ENCODE data around the gene COPE. TPM values are rescaled to one million over a fixed set of nuclear protein-coding genes. Genes with fewer than 3 reads are reported as not detected.

Gene COPE
- total RNA-seq, 1 donor from 2014 or later: 192 TPM

- no peak for TF ChIP-seq CTCF (IDR thresholded peaks at IDR 0.05; ENCODE audit: unreplicated experiment)
- Mint-ChIP-seq H3K27me3 (no peaks in the 10 kb centered on the region), H3K4me1 (ENCODE audit: low read depth) (no peaks in the 10 kb centered on the region), H3K4me3 (ENCODE audit: low read depth) (no peak overlapping the region), H3K36me3 (ENCODE audit: insufficient read depth) (peaks cover 13% of the 10 kb centered on the region), H3K27ac (no peak overlapping the region), H3K9me3 (ENCODE audit: low read depth) (no peaks in the 10 kb centered on the region)
- no peak for DNase-seq (ENCODE audit: low spot score, unreplicated experiment)
Observed at GRCh38 chr19:18859676-18860301, 59.4 kb downstream of the COPE start.

GRCh38 chr19:18858906-18859646 lies 60.1 kb downstream of the COPE start:
- H3K4me1 Mint-ChIP-seq (ENCODE audit: low read depth): no peaks in the 10 kb centered on the region
- H3K27me3 Mint-ChIP-seq: no peaks in the 10 kb centered on the region
- DNase-seq (ENCODE audit: low spot score, unreplicated experiment): no peak
- H3K36me3 Mint-ChIP-seq (ENCODE audit: insufficient read depth): peaks cover 10% of the 10 kb centered on the region
- no peak overlapping the region for H3K4me3 Mint-ChIP-seq (ENCODE audit: low read depth)
- H3K27ac Mint-ChIP-seq: no peak overlapping the region
- no peaks in the 10 kb centered on the region for H3K9me3 Mint-ChIP-seq (ENCODE audit: low read depth)
- no peak for TF ChIP-seq CTCF (IDR thresholded peaks at IDR 0.05; ENCODE audit: unreplicated experiment)

DNA sequence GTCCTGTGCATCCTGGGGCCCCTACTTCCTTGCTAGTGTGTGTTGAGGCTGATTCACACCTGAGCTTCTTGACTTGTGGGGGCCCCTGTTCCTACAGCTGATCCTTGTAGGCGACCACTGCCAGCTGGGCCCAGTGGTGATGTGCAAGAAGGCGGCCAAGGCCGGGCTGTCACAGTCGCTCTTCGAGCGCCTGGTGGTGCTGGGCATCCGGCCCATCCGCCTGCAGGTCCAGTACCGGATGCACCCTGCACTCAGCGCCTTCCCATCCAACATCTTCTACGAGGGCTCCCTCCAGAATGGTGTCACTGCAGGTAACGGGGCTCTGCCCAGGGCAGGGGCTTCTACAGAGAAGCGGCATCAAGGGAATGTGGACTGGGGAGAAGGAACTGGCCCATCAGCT lies 62.0 kb downstream of the COPE start:
- Mint-ChIP-seq H3K27ac (no peak overlapping the region), H3K9me3 (ENCODE audit: low read depth) (no peaks in the 10 kb centered on the region), H3K36me3 (ENCODE audit: insufficient read depth) (peaks cover 15% of the 10 kb centered on the region), H3K4me3 (ENCODE audit: low read depth) (no peak overlapping the region), H3K27me3 (no peaks in the 10 kb centered on the region), H3K4me1 (ENCODE audit: low read depth) (no peaks in the 10 kb centered on the region)
- TF ChIP-seq CTCF (IDR thresholded peaks at IDR 0.05; ENCODE audit: unreplicated experiment): no peak
- no peak for DNase-seq (ENCODE audit: low spot score, unreplicated experiment)

- no peak overlapping the region for H3K4me3 Mint-ChIP-seq (ENCODE audit: low read depth)
Observed at GRCh38 chr19:18856385-18857126, 62.6 kb downstream of the COPE start.

More at GRCh38 chr19:18856385-18857126, 62.6 kb downstream of the COPE start:
- no peaks in the 10 kb centered on the region for H3K9me3 Mint-ChIP-seq (ENCODE audit: low read depth)
- peaks cover 13% of the 10 kb centered on the region for H3K36me3 Mint-ChIP-seq (ENCODE audit: insufficient read depth)
- H3K27me3 Mint-ChIP-seq: no peaks in the 10 kb centered on the region
- no peak overlapping the region for H3K27ac Mint-ChIP-seq
- TF ChIP-seq CTCF (IDR thresholded peaks at IDR 0.05; ENCODE audit: unreplicated experiment): peak; percentile 36
- no peaks in the 10 kb centered on the region for H3K4me1 Mint-ChIP-seq (ENCODE audit: low read depth)
- DNase-seq (ENCODE audit: low spot score, unreplicated experiment): no peak

Data from progenitor cell of endocrine pancreas (in vitro differentiated cells).